OCI-M1 (cell line): ENCODE results near the gene YOD1.
A peak's percentile ranks its signal among the peaks of the same experiment; 100 is the strongest.
"Not testable (repeated sequence)": the region's sequence is repeated elsewhere in the genome, so short reads cannot be mapped to it uniquely, and the experiment has no call there.

ENCODE experiments used
- DNase-seq: peaks from one replicate; lab custom pipeline; 2025; lab: John Stamatoyannopoulos, UW

Gene YOD1

GRCh38 chr1:207049054-207049453, 2.0 kb downstream of the YOD1 start:
- DNase-seq = no peak

DNA sequence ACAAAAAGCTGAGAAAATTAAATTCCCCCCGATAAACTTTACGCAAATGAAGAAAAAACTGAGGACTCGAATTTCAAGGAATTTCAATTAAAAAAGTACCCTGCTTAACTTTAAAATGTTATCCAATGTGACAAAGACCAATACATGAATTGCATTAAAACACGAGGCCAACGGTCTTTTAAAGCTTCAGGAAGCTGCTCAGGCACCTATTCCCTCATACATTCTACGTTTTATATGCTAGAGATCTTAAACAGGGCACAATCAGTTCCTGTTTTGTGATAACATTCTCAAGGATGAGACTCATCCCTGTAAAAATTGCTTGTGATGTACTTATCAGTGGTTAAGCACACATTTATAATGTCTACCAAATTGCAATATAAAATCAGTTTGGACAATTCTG, 3.0 kb downstream of the YOD1 start:
- DNase-seq = peak; percentile 44

DNA sequence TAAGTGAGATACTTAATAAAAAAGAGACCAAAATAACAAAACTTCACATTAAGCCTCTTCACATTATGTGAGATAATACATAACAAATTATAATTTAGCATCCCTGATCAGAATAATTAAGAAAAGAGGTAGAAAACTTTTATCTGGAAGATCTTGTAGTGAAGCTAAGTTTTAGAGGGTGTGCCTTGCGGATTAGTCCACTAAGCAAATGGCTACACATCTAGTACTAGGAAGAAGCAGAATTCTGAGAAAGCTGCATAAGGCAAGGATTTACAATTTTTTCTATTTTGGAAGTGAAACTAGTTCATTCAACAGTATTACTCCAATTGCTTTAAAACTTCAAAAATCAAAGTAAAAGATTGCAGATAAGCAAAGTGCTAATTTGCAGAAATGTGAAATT, 3.5 kb downstream of the YOD1 start:
- DNase-seq = peak; percentile 75

DNA sequence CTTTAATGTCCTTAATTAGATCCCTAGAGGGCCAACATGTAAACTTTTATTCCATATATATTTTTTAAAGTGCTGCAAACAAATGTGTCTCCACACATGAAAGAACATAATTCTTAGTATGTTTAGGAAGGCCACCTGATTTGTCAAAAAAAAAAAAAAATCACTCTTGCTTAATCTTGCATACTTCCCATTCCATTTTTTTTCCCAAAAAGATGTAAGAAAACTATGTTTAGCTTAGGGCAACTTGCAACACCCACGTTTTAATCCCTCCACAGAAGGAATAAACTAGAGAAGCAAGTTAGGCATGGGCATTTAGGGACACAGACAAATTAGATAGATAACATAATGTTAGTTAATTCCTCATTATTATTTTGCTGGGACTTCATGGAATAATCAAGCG, 5.6 kb downstream of the YOD1 start:
- DNase-seq = no peak

DNA sequence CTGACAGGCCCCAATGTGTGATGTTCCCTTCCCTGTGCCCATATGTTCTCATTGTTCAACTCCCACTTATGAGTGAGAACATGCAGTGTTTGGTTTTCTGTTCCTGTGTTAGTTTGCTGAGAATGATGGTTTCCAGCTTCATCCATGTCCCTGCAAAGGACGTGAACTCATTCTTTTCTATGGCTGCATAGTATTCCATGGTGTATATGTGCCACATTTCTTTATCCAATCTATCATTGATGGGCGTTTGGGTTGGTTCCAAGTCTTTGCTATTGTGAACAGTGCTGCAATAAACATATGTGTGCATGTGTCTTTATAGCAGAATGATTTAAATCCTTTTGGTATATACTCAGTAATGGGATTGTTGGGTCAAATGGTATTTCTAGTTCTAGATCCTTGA, 9.6 kb downstream of the YOD1 start:
- not testable (repeated sequence) for DNase-seq

DNA sequence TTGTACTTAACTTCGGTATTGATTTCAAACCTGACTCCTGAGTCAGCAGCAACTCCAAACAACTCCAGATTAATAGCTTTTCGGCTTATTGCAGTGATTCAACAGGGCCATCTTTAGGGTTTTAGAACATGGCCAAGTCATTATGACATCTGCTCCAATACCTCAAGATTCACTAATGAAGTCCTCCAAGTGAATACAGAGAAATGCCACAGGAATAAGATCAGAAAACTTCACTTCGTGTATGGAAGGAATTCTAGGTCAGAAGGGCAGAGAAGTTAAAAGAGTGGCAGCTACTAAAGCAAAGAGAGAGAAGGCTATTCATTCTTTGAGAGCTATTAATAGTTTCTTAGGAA, 10.9 kb downstream of the YOD1 start:
- no peak for DNase-seq

DNA sequence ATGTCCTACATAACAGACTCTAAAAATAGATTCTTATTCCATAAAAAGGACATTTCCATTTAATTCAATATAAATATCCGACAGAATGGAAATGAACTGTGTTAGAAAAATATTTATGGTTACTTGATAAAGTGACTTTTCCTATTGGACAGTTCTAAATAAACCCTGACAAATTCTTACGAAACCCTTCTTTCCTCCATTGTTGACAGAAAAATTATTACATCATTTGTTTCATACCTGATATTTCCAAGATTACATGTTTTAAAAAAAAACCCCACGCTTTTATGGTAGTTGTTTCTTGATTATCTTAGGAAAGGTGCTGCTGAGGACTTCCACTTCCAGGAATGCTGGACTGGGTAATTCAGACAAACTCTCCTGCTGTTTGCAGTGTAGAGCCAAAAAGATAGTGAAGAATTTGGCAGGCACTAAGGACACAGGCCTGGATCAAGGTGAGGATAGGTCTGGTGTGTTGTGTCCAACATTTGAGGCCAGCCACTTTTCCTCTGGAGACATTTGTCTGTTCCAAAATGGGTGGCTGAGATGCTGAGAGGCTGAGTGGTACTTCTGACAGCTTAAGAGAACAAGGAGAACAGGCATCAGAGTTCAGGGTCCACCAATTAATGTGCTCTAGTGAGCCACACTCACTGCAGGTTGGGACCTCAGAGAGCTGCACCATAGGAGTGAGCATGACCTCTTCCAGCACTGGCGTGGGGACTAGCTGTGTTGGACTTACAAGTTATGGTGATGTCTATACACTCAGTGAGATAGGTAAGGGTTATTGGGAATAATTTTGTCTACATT, 11.4 kb downstream of the YOD1 start:
- no peak for DNase-seq

DNA sequence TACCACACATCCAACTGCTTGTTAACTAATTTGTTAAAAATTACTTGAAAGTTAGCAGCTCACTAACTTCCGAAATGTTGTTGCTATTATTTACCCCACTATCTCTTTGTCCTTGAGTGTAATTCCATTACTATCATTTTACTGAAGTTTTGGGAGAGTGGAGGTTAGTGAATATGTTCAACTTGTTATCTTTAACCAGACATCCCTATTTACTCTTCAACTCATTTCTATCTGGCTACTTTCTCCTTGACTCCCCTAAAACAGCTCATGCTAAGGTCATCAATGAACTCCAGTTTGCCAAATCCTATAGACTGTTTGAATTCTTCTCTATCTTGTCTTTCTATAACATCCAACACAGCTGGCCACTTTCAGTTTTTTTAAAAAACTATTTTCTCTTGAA, 14.1 kb downstream of the YOD1 start:
- no peak for DNase-seq

- DNase-seq = no peak
Measured at GRCh38 chr1:207035877-207036551, 15.0 kb downstream of the YOD1 start.

- DNase-seq = peak; percentile 39
Measured at GRCh38 chr1:207034998-207035397, 16.0 kb downstream of the YOD1 start.

DNA sequence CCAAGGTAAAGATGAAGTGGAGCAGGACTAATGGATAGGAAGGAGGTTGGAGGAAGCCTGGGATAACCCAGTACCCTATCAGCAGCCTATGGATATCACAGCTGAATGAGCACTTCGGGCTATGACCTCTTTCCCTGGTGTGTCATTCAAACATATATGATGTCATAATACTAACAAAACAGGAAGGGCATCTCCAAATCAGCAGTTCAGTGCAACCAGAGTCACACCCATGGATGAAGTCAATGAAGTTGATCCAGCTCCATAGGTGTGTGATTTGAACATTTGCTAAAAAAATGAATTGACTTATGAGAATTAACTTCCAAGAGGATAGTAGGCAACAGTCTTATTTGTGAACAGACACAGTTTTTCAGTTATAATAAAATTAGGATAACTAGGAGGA, 16.8 kb downstream of the YOD1 start:
- DNase-seq = no peak

DNA sequence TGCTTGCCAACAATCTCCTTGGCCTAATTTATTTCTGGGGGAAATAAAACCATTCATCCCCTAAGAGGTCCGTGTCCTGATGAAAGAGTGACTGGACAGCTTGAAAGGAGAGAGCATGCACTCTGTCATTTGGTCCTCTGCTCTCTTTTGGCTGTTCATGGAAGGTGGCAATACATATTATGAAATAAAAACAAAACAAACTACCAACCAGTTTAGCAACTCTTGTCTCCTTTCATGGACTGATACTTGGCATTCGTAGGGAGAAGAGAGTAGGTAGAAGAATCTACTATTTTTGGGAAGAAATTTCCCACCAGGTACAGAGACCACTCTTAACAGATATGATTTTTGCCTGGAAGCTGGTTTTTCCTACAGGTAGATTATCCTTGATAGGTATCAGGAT, 17.7 kb downstream of the YOD1 start:
- DNase-seq = no peak

GRCh38 chr1:207032528-207033017, 18.4 kb downstream of the YOD1 start, which contains the start of gene C1orf116:
C1orf116 (minus strand) TSS chr1:207032756; CDS start chr1:207027598, 5,158 bp downstream.
- no peak for DNase-seq

- DNase-seq = no peak
Measured at GRCh38 chr1:207031632-207032264, 19.3 kb downstream of the YOD1 start.

DNA sequence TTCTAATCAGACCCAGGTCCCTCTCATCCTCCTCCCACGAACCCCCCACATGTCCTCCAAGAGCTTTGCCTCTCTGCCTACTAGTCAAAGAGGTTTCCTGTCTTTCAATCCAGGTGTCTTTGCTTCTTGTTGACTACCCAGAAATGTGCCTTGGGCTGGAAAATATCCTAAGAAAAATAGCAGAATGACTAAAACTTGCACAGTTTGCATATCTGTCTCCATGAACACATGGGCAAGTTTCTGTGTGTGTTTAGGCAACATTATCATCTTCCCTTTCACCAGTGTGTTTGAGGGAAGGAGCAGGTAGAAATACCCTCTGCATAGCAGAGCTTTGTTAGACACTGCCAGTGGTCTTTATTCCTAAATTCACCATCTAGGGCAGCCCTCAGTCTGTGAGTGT, 20.0 kb downstream of the YOD1 start:
- DNase-seq = no peak

DNA sequence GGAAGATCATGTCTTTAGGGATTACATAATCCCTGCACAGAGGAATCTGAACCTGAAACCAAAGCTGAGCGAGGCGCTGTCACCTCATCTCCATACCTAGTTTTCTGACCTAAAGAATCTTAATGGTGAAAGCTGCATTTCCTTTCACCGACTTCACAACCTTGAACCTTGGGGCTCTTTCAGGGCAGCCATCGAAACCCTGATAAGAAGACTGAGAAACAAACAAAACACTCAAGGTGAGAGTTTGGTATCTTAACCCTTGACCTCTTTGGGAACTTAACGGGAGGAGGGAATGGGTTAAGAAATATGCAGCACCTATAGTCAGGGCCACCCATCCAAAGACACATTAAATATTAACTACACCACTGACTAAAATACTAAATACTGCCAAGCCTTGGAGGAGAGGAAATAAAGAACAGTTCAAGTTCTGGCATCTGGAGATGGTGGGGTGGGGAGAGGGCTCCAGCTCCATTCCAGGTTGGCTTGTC, 20.4 kb downstream of the YOD1 start:
- no peak for DNase-seq

GRCh38 chr1:207029701-207030521, 21.1 kb downstream of the YOD1 start:
- DNase-seq = no peak

DNA sequence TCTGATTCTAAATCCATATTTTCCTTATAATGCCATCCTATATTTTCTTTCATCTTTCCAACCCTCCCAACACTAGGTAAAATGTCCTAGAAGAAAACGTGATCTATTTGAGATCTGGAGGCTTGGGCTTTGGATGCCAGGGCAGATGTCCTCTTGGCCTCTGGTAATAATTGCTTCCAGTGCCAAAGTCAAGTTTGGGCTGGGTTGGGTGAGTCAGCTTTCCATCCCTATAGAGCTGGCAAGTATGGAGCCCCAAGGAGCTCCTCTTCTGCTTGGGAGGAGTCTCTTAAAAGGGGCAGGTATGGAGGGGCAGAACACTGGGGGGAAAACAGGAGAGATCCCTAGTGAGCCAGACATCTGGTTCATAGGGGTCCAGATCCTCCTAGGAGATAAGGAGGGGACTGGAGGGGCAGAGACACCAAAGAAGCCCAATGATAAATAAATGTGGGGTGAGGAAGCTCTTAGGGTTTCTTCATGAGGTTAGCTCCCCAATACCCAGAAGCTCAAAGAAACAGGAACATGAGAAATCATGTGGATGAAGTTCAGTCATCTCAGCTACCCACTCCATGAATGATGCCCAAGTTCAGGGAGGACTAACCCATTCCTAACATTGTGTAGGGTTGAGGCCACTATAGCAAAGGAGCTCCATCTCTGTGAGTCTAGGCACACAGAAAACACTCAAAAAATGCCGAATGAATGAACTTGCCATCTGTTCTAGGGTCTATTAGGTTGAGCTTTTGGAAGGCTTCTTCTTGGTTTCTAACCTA, 21.9 kb downstream of the YOD1 start:
- DNase-seq = no peak

DNA sequence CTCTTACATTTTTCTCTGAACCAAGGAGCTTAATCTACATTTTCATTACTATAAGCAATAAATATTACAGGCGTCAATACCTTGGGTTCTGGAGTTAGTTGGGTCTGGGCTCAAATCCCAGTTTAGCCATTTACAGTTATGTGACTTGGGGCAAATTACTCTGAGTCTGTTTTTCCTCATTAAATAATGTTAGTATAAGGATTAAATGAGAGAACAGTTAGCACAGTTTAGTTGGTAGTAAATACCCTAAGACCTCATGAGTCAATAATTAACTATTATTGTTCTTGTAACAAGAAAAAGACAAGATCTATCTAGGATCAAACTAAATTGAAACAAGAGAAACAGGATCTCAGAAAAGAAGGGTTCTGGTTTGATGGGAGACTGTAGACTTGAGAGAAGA, 23.1 kb downstream of the YOD1 start:
- DNase-seq = no peak

- DNase-seq = no peak
Measured at GRCh38 chr1:207027206-207027777, 23.7 kb downstream of the YOD1 start.

DNA sequence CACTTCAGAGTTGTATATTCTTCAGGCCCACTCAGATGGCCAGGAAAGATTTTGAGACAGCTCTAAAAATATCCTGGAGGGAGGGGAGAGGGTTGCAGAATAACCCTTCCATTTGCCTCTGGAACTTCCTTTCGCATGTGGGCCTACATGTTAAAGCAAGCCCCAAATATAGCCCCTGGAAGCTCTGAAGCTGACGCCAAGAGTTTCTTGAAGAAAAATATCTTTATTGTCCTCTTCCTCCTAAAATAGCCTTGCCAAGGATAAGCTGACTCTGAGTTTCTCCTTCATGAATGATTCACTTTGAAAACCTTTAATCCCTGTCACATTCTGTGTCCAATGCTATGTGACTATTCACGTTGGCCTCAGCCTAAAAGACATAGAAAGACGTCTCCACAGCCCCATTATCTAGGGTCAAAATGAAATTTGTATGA, 24.9 kb downstream of the YOD1 start:
- DNase-seq = no peak
